T-helper 2 cell treated with Interferon-gamma antibody and Interleukin-4, amounts not matched to agents 5 μg/mL and 100 μg/mL, for 36 hours (primary cell): Measurements from ENCODE around the gene PAAF1.

Experiments
- DNase-seq: peaks from one replicate; pipeline ENCODE4 v3.0.0; 2021; ENCODE audit warnings: low spot score
- H3K27ac Mint-ChIP-seq: one replicate; pipeline ENCODE4 v1.8.0; 2021; ENCODE audit warnings: mild to moderate bottlenecking, mixed read lengths
- H3K27me3 Mint-ChIP-seq: one replicate; pipeline ENCODE4 v1.8.0; 2021; ENCODE audit warnings: low read depth, mixed read lengths
- H3K36me3 Mint-ChIP-seq: one replicate; pipeline ENCODE4 v1.8.0; 2021; ENCODE audit warnings: low read depth, mixed read lengths
- H3K4me1 Mint-ChIP-seq: one replicate; pipeline ENCODE4 v1.8.0; 2021; ENCODE audit warnings: low read depth, mixed read lengths
- H3K4me3 Mint-ChIP-seq: one replicate; pipeline ENCODE4 v1.8.0; 2022; ENCODE audit warnings: mild to moderate bottlenecking, moderate library complexity, mixed read lengths
- H3K9me3 Mint-ChIP-seq: one replicate; pipeline ENCODE4 v1.8.0; 2021; ENCODE audit warnings: mixed read lengths

PAAF1 gene

GRCh38 chr11:73978576-73979086 lies 101.8 kb downstream of the PAAF1 start:
- H3K4me1 Mint-ChIP-seq = peaks cover 68% of the 10 kb centered on the region
- peaks cover 86% of the 10 kb centered on the region for H3K36me3 Mint-ChIP-seq
- no peaks in the 10 kb centered on the region for H3K27me3 Mint-ChIP-seq
- H3K9me3 Mint-ChIP-seq = no peaks in the 10 kb centered on the region
- no peak for DNase-seq
- peak overlapping the region; percentile 97 for H3K4me3 Mint-ChIP-seq
- H3K27ac Mint-ChIP-seq = peak overlapping the region; percentile 94

- Mint-ChIP-seq H3K4me3 (peak overlapping the region; percentile 97), H3K36me3 (peaks cover 71% of the 10 kb centered on the region), H3K27me3 (no peaks in the 10 kb centered on the region), H3K9me3 (no peaks in the 10 kb centered on the region), H3K27ac (peak overlapping the region; percentile 95), H3K4me1 (peaks cover 64% of the 10 kb centered on the region)
- DNase-seq = peak; percentile 60
These were observed 103.5 kb downstream of the PAAF1 start for GRCh38 chr11:73980001-73980961.
